Stimulated activated CD8-positive, alpha-beta memory T cell treated with anti-CD3 and anti-CD28 coated beads, Interleukin-7, amount 100 ng/mL, for 24 hours (primary cell): ENCODE data around the gene SLC37A4.
A peak's percentile ranks its signal among the peaks of the same experiment; 100 is the strongest.
"Not testable (repeated sequence)": the region's sequence is repeated elsewhere in the genome, so short reads cannot be mapped to it uniquely, and the experiment has no call there.

Experiments used
- DNase-seq: peaks from one replicate; pipeline ENCODE4 v3.0.0-alpha.2; 2020; ENCODE audit warnings: low read depth

SLC37A4 gene

GRCh38 chr11:119041821-119042514 is 11.3 kb upstream of the SLC37A4 start:
- DNase-seq = no peak

- DNase-seq = not testable (repeated sequence)
Observed at GRCh38 chr11:119039471-119039870, 8.8 kb upstream of the SLC37A4 start.

- no peak for DNase-seq
Observed at GRCh38 chr11:119038884-119039283, 8.2 kb upstream of the SLC37A4 start.

GRCh38 chr11:119034813-119035212 is 4.1 kb upstream of the SLC37A4 start:
- no peak for DNase-seq

GRCh38 chr11:119033421-119033820 is 2.7 kb upstream of the SLC37A4 start:
- DNase-seq = not testable (repeated sequence)

- no peak for DNase-seq
Observed at GRCh38 chr11:119031912-119032280, 1.2 kb upstream of the SLC37A4 start.

GRCh38 chr11:119030029-119030328 is 698 bp downstream of the SLC37A4 start:
- no peak for DNase-seq

GRCh38 chr11:119029340-119030028 is 1.2 kb downstream of the SLC37A4 start:
- DNase-seq = no peak

GRCh38 chr11:119029069-119029339 is 1.7 kb downstream of the SLC37A4 start:
- DNase-seq = no peak

GRCh38 chr11:119028346-119029068 is 2.2 kb downstream of the SLC37A4 start:
- no peak for DNase-seq

GRCh38 chr11:119027561-119028345 is 2.9 kb downstream of the SLC37A4 start:
- no peak for DNase-seq

- DNase-seq = no peak
Observed at GRCh38 chr11:119026970-119027369, 3.7 kb downstream of the SLC37A4 start.

GRCh38 chr11:119025978-119026766 is 4.5 kb downstream of the SLC37A4 start:
- DNase-seq = no peak

GRCh38 chr11:119025541-119025940 is 5.1 kb downstream of the SLC37A4 start:
- no peak for DNase-seq

GRCh38 chr11:119025099-119025473 is 5.6 kb downstream of the SLC37A4 start:
- DNase-seq = no peak

- no peak for DNase-seq
Observed at GRCh38 chr11:119024430-119025098, 6.1 kb downstream of the SLC37A4 start.

- no peak for DNase-seq
Observed at GRCh38 chr11:119023741-119024140, 6.9 kb downstream of the SLC37A4 start.

GRCh38 chr11:119021631-119022030 is 9.0 kb downstream of the SLC37A4 start:
- DNase-seq = no peak

- no peak for DNase-seq
Observed at GRCh38 chr11:119019996-119020395, 10.7 kb downstream of the SLC37A4 start.

GRCh38 chr11:119018074-119018938 is 12.4 kb downstream of the SLC37A4 start, which contains the start of the genes RPS25 and TRAPPC4:
RPS25 (minus strand) TSS chr11:119018343; CDS start chr11:119018284, 59 bp downstream.
TRAPPC4 (plus strand) TSS chr11:119018766; CDS start chr11:119018796, 30 bp downstream.
- DNase-seq = peak; percentile 81
